A673 (cell line): Measurements from ENCODE around the gene PARD6G. TPM values are rescaled to one million over a fixed set of nuclear protein-coding genes. Genes with fewer than 3 reads are reported as not detected.

Experiments used
- BruUV-seq: library from RNA; stranded (reverse); fragments of 400-500 nt; replicated peaks from 2 replicates; lab custom pipeline; 2021; lab: Mats Ljungman, UMichigan
- CTCF ChIA-PET: fragments of 300-600 bp; sonication (Branson Sonifier 250); formaldehyde crosslinking; loops from one replicate; lab custom pipeline; 2022; ENCODE audit warnings: antibody characterized with exemption; lab: Charles Lee
- POLR2A ChIA-PET: fragments of 300-600 bp; sonication (Branson Sonifier 250); formaldehyde crosslinking; loops from one replicate; lab custom pipeline; 2022; ENCODE audit warnings: antibody characterized with exemption; ENCODE audit not compliant: low non-redundant PET; lab: Charles Lee
- DNase-seq: peaks from one replicate; pipeline ENCODE4 v3.0.0-alpha.2; 2015; ENCODE audit warnings: low spot score
- H3K27ac ChIP-seq: fragments of 200-600 bp; sonication (generic); 2 replicates; pipeline ENCODE4 v1.5.1; 2016; ENCODE audit warnings: mixed run types, low read depth, mild to moderate bottlenecking, mixed read lengths, antibody characterized with exemption, low read length; ENCODE audit not compliant: poor library complexity, severe bottlenecking
- H3K27me3 ChIP-seq: fragments of 200-600 bp; sonication (generic); replicated peaks from 2 replicates; pipeline ENCODE4 v1.6.1; 2017; ENCODE audit warnings: mixed run types, low read depth, mild to moderate bottlenecking, mixed read lengths, antibody characterized with exemption, low read length; ENCODE audit not compliant: insufficient read depth, poor library complexity
- H3K36me3 ChIP-seq: fragments of 200-600 bp; sonication (generic); 2 replicates; pipeline ENCODE4 v1.6.1; 2016; ENCODE audit warnings: mixed run types, mild to moderate bottlenecking, mixed read lengths, antibody characterized with exemption, low read length; ENCODE audit not compliant: insufficient read depth, poor library complexity, severe bottlenecking
- H3K4me1 ChIP-seq: fragments of 200-600 bp; sonication (generic); 2 replicates; pipeline ENCODE4 v1.6.1; 2017; ENCODE audit warnings: mixed run types, mild to moderate bottlenecking, mixed read lengths, antibody characterized with exemption, low read length; ENCODE audit not compliant: insufficient read depth, poor library complexity, severe bottlenecking
- H3K4me3 ChIP-seq: fragments of 200-600 bp; sonication (generic); 2 replicates; pipeline ENCODE4 v1.5.1; 2016; ENCODE audit warnings: low read depth, mixed run types, mild to moderate bottlenecking, mixed read lengths, low read length; ENCODE audit not compliant: poor library complexity, severe bottlenecking
- H3K9me3 ChIP-seq: fragments of 200-600 bp; sonication (generic); 2 replicates; pipeline ENCODE4 v1.6.1; 2016; ENCODE audit warnings: mixed run types, low read depth, mild to moderate bottlenecking, mixed read lengths, antibody characterized with exemption, low read length; ENCODE audit not compliant: poor library complexity, severe bottlenecking
- CTCF ChIP-seq: fragments of 300-800, 200-600 bp; sonication (generic); conservative IDR thresholded peaks from 2 replicates; pipeline ENCODE4 v1.5.1; 2017; ENCODE audit warnings: low read depth, mild to moderate bottlenecking, antibody characterized with exemption, low read length, moderate library complexity, mixed read lengths
- EZH2 ChIP-seq: fragments of 200-600 bp; sonication (generic); IDR thresholded peaks from 2 replicates; pipeline ENCODE4 v1.6.1; 2017; ENCODE audit warnings: borderline replicate concordance, low read depth, mild to moderate bottlenecking, mixed read lengths, antibody characterized with exemption, low read length; ENCODE audit not compliant: poor library complexity, severe bottlenecking
- intact Hi-C: fragments of 100-400 bp; cut with micrococcal nuclease; formaldehyde crosslinking; loops from one replicate; pipeline ENCODE4 v1.10.0; 2022; ENCODE audit not compliant: unreplicated experiment
- total RNA-seq: library from RNA; stranded (reverse); gene quantifications from 2 replicates; pipeline ENCODE4 v1.2.3, GENCODE V29; 2021

Gene PARD6G
- total RNA-seq, 1 experiment from 2014 or later: 7.9 TPM

GRCh38 chr18:80148326-80149199, 98.8 kb downstream of the PARD6G start:
- DNase-seq: no peak
- TF ChIP-seq CTCF (no peak), EZH2 (no peak)
- H3K36me3 ChIP-seq: no peaks in the 10 kb centered on the region
- ChIA-PET POLR2A (no interaction called here), CTCF (interaction anchor here (1.2 kb wide), 1 partner anchor 9 kb away, joined by 3 read pairs; no protein-coding TSS in a partner anchor)
- H3K4me1 ChIP-seq: no peaks in the 10 kb centered on the region
- no peaks in the 10 kb centered on the region for H3K9me3 ChIP-seq
- H3K4me3 ChIP-seq: peak overlapping the region; percentile 57
- peak overlapping the region; percentile 5 for H3K27ac ChIP-seq
- no peaks in the 10 kb centered on the region for H3K27me3 ChIP-seq
- intact Hi-C loops: no loop called here
- no TSS peak for BruUV-seq

DNA sequence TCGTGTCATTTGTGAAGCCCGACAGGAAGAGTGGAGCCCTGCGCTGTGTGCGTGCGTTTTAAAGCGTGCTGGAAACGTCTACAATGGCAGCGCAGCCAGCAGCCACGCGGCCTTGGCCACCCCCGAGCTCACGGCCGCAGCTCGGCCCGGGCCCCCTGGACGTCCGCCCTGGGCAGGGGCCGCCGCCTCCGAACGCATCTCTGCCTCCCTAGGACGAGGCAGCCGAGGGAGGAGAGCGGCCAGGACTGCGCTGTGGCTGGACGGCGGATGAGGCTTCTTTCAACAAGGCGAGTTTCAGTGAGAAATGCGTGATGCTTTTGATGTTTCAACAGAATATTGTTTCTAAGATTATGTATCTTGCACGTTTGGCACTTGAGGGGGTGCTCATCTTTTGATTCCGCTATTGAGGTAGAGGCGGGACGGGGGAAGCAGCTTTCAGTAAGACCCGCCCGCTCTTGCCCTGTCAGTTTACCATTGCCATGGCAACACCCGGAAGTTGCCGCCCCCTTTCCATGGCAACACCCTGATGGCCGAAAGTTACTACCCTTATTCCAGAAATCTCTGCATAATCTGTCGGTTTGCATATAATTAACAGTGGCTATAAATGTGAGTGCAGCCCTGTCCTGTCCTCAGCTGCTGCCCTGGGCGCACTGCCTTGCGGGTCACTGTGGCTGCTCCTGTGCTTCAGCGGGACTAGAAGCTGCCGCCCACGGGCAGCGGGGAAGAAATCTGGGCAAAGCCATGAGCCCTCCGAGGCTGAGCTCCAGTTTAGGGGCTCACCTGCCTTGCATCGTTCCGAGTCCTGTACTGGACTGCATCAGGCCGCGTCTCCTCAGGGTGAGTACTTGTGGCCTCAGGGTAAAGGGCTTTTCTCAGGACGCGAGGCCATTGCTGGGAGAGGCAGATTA, 99.6 kb downstream of the PARD6G start:
- TF ChIP-seq CTCF: no peak
- no peak for TF ChIP-seq EZH2
- Histone ChIP-seq H3K36me3 (no peaks in the 10 kb centered on the region), H3K9me3 (no peaks in the 10 kb centered on the region), H3K27ac (peak overlapping the region; percentile 21), H3K27me3 (no peaks in the 10 kb centered on the region), H3K4me1 (no peaks in the 10 kb centered on the region), H3K4me3 (peak overlapping the region; percentile 57)
- CTCF ChIA-PET: interaction anchor here (1.2 kb wide), 1 partner anchor 10 kb away, joined by 3 read pairs; no protein-coding TSS in a partner anchor
- POLR2A ChIA-PET: no interaction called here
- intact Hi-C loops: no loop called here
- BruUV-seq: no TSS peak
- DNase-seq: peak; percentile 93

GRCh38 chr18:80147037-80147417, 100.3 kb downstream of the PARD6G start:
- no TSS peak for BruUV-seq
- TF ChIP-seq CTCF (no peak), EZH2 (no peak)
- CTCF ChIA-PET: no interaction called here

More at GRCh38 chr18:80147037-80147417, 100.3 kb downstream of the PARD6G start:
- H3K9me3 ChIP-seq: no peaks in the 10 kb centered on the region
- no peaks in the 10 kb centered on the region for H3K36me3 ChIP-seq
- POLR2A ChIA-PET: interaction anchor here (0.6 kb wide), 1 partner anchor 9 kb away, joined by 5 read pairs; no protein-coding TSS in a partner anchor
- no peaks in the 10 kb centered on the region for H3K27me3 ChIP-seq
- H3K4me1 ChIP-seq: no peaks in the 10 kb centered on the region
- intact Hi-C loops: no loop called here
- H3K27ac ChIP-seq: peak overlapping the region; percentile 21
- no peak for DNase-seq
- H3K4me3 ChIP-seq: peak overlapping the region; percentile 57
